ENCODE measurements around the gene AQP1.

AQP1 gene

GRCh38 chr7:30886608-30887011, 25.0 kb upstream of the AQP1 start:
- DNase-seq = no peak

- DNase-seq = no peak
Observed at GRCh38 chr7:30887464-30887872, 24.2 kb upstream of the AQP1 start.

- DNase-seq = no peak
Observed at GRCh38 chr7:30888747-30889146, 22.9 kb upstream of the AQP1 start.

- no peak for DNase-seq
Observed at GRCh38 chr7:30890226-30890625, 21.4 kb upstream of the AQP1 start.

- DNase-seq = no peak
Observed at GRCh38 chr7:30893357-30893756, 18.3 kb upstream of the AQP1 start.

GRCh38 chr7:30894009-30894408, 17.6 kb upstream of the AQP1 start:
- no peak for DNase-seq

GRCh38 chr7:30894866-30895605, 16.6 kb upstream of the AQP1 start:
- DNase-seq = no peak

GRCh38 chr7:30896036-30896435, 15.6 kb upstream of the AQP1 start:
- DNase-seq = no peak

- no peak for DNase-seq
Observed at GRCh38 chr7:30896783-30897637, 14.6 kb upstream of the AQP1 start.

- DNase-seq = no peak
Observed at GRCh38 chr7:30897770-30898169, 13.9 kb upstream of the AQP1 start.

- DNase-seq = no peak
Observed at GRCh38 chr7:30898411-30898810, 13.2 kb upstream of the AQP1 start.

- no peak for DNase-seq
Observed at GRCh38 chr7:30899066-30899465, 12.6 kb upstream of the AQP1 start.

- no peak for DNase-seq
Observed at GRCh38 chr7:30899630-30900029, 12.0 kb upstream of the AQP1 start.

GRCh38 chr7:30900053-30900452, 11.6 kb upstream of the AQP1 start:
- DNase-seq = no peak

GRCh38 chr7:30900803-30901362, 10.8 kb upstream of the AQP1 start:
- no peak for DNase-seq

GRCh38 chr7:30901856-30902255, 9.8 kb upstream of the AQP1 start:
- DNase-seq = no peak

GRCh38 chr7:30902466-30902865, 9.2 kb upstream of the AQP1 start:
- DNase-seq = no peak

- no peak for DNase-seq
Observed at GRCh38 chr7:30903146-30903545, 8.5 kb upstream of the AQP1 start.

- no peak for DNase-seq
Observed at GRCh38 chr7:30904561-30904960, 7.1 kb upstream of the AQP1 start.

GRCh38 chr7:30905078-30906012, 6.3 kb upstream of the AQP1 start:
- no peak for DNase-seq

GRCh38 chr7:30906014-30906413, 5.6 kb upstream of the AQP1 start:
- DNase-seq = no peak

GRCh38 chr7:30906515-30907240, 5.0 kb upstream of the AQP1 start:
- no peak for DNase-seq

All from activated CD4-positive, CD25-positive, alpha-beta regulatory T cell treated with anti-CD3 and anti-CD28 coated beads, Interleukin-2, amount 50 U/mL, for 72 hours (primary cell).